DMS 273 treated with DMSO at 0.1 percent for 48 hours (cell line): ENCODE data around the gene ANO9.
"Not testable (repeated sequence)": the region's sequence is repeated elsewhere in the genome, so short reads cannot be mapped to it uniquely, and the experiment has no call there.

Experiments
- DNase-seq: peaks from one replicate; lab custom pipeline; 2025; lab: John Stamatoyannopoulos, UW

Gene ANO9

GRCh38 chr11:415640-416041, 26.2 kb downstream of the ANO9 start:
- DNase-seq, result no peak

GRCh38 chr11:414318-414857, 27.4 kb downstream of the ANO9 start:
- DNase-seq, result no peak

GRCh38 chr11:413120-414081, 28.4 kb downstream of the ANO9 start:
- no peak for DNase-seq

GRCh38 chr11:412641-413119, 29.1 kb downstream of the ANO9 start:
- DNase-seq, result no peak

GRCh38 chr11:411520-411919, 30.3 kb downstream of the ANO9 start:
- not testable (repeated sequence) for DNase-seq

GRCh38 chr11:410711-411110, 31.1 kb downstream of the ANO9 start:
- not testable (repeated sequence) for DNase-seq

GRCh38 chr11:409600-410483, 32.0 kb downstream of the ANO9 start:
- no peak for DNase-seq

GRCh38 chr11:409008-409599, 32.7 kb downstream of the ANO9 start:
- DNase-seq, result no peak

- no peak for DNase-seq
Observed at GRCh38 chr11:408154-409007, 33.4 kb downstream of the ANO9 start.

- DNase-seq, result no peak
Observed at GRCh38 chr11:407651-408123, 34.1 kb downstream of the ANO9 start.

- no peak for DNase-seq
Observed at GRCh38 chr11:406796-407650, 34.8 kb downstream of the ANO9 start.

GRCh38 chr11:405954-406795, 35.6 kb downstream of the ANO9 start:
- DNase-seq, result no peak

GRCh38 chr11:405323-405953, 36.4 kb downstream of the ANO9 start:
- DNase-seq, result no peak

- no peak for DNase-seq
Observed at GRCh38 chr11:404551-405264, 37.1 kb downstream of the ANO9 start.

- DNase-seq, result no peak
Observed at GRCh38 chr11:403761-404431, 37.9 kb downstream of the ANO9 start.

GRCh38 chr11:403021-403760, 38.6 kb downstream of the ANO9 start:
- no peak for DNase-seq
